ENCODE measurements around the gene C4orf50. TPM values are rescaled to one million over a fixed set of nuclear protein-coding genes. Genes with fewer than 3 reads are reported as not detected.

Gene C4orf50
- total and polyA plus RNA-seq, 2 of the 13 experiments (the other 11 are each of a cell fraction or from before 2014, with no cell fraction given) = not detected

DNA sequence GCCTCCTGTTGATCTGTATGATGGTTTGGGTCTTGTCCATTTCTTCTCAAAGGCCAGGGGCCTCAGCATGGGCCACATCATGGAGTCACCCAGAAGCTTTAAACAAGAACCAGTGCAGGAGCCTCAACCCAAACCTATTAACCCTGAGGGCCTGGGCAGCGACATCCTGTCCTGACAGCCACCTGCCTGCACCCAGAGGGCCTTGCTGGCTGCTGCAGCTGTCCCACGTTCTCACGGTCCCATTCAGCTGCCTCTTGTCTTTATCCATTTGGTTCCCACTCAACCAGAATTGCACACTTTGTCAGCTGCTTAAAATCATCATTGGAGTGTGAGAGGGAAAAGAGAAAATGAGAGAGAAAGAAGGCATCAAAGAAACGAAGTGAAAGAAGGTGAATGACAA is 21.6 kb downstream of the C4orf50 start (continued):
- no peak for TF ChIP-seq ZBTB4 (CRISPR knock-in tag; IDR thresholded peaks at IDR 0.05; ENCODE audit: borderline replicate concordance)

- in situ Hi-C loops (cut with HindIII; ENCODE audit: extremely low pct_ligation_motif_present, low pct_unique_long_range_greater_than_20kb) (loop anchor here (5.0 kb wide), 1 partner anchor 91 kb away; no protein-coding TSS in a partner anchor), intact Hi-C loops (cut with micrococcal nuclease; ENCODE audit: unreplicated experiment) (loop anchor here (10.0 kb wide), 1 partner anchor 199 kb away; no protein-coding TSS in a partner anchor)
Observed at GRCh38 chr4:5995901-5996623, 22.2 kb downstream of the C4orf50 start.

More at GRCh38 chr4:5995901-5996623, 22.2 kb downstream of the C4orf50 start:
- Histone ChIP-seq H3K79me2 (ENCODE audit: insufficient read depth, low read length) (no peaks in the 10 kb centered on the region), H3K36me3 (replicated peaks in 1 of 2; ENCODE audit: control insufficient read depth in 1 of 2, insufficient read depth in 2 of 2, low read length in 2 of 2) (no peaks in the 10 kb centered on the region), H3K27ac (ENCODE audit: extremely low read length, insufficient read depth, low read length) (no peak overlapping the region), H3K27me3 (ENCODE audit: control insufficient read depth in 1 of 2, insufficient read depth in 2 of 2, low read length in 2 of 2) (peaks cover 4 to 54% of the 10 kb centered on the region in 2 experiments; a peak in 4 of 5 replicates), H3K9ac (ENCODE audit: insufficient read depth, low read depth, low read length) (no peak overlapping the region), H2AFZ (ENCODE audit: low read length) (no peak overlapping the region), H3K9me3 (ENCODE audit: low read length) (no peaks in the 10 kb centered on the region), H4K20me1 (ENCODE audit: insufficient read depth, low read length) (no peaks in the 10 kb centered on the region), H3K4me2 (ENCODE audit: low read depth, low read length) (no peak overlapping the region), H3K4me3 (replicated peaks in 1 of 3; ENCODE audit: insufficient read depth in 1 of 3, low read depth in 2 of 3, low read length in 3 of 3) (no peak overlapping the region), H3K4me1 (ENCODE audit: insufficient read depth, low read length) (no peaks in the 10 kb centered on the region)
- DNase-seq (ENCODE audit: low spot score) (no peak), ATAC-seq (no peak), FAIRE-seq (no peak)
- CTCF ChIA-PET (ENCODE audit: low intra/inter-chr PET ratio, low total read pairs) = no interaction called here
- BruUV-seq (replicated peaks) = no TSS peak
- WGBS (ENCODE audit: low lambda C conversion rate) = 14% methylated on average over 19 of the region's 19 CpGs
- TF ChIP-seq ZNF264 (CRISPR knock-in tag; IDR thresholded peaks at IDR 0.05) = no peak
- no peak for TF ChIP-seq ZNF160 (CRISPR knock-in tag; IDR thresholded peaks at IDR 0.05)
- no peak for TF ChIP-seq LCORL (IDR thresholded peaks at IDR 0.05)
- no peak for TF ChIP-seq LCORL (CRISPR knock-in tag; IDR thresholded peaks at IDR 0.05)
- TF ChIP-seq MEIS1 (CRISPR knock-in tag; IDR thresholded peaks at IDR 0.05; ENCODE audit: borderline replicate concordance) = no peak
- TF ChIP-seq ZFY (CRISPR knock-in tag; IDR thresholded peaks at IDR 0.05) = no peak
- TF ChIP-seq ZSCAN31 (CRISPR knock-in tag; IDR thresholded peaks at IDR 0.05; ENCODE audit: low read depth) = no peak
- TF ChIP-seq GPBP1L1 (CRISPR knock-in tag; IDR thresholded peaks at IDR 0.05) = no peak
- TF ChIP-seq ZNF205 (CRISPR knock-in tag; IDR thresholded peaks at IDR 0.05) = no peak
- TF ChIP-seq ZFP36L1 (CRISPR knock-in tag; IDR thresholded peaks at IDR 0.05) = no peak
- TF ChIP-seq FOXP1 (IDR thresholded peaks at IDR 0.05) = no peak
- TF ChIP-seq FOXP1 (CRISPR knock-in tag; IDR thresholded peaks at IDR 0.05) = no peak
- no peak for TF ChIP-seq ZNF83 (CRISPR knock-in tag; IDR thresholded peaks at IDR 0.05; ENCODE audit: borderline replicate concordance)
- POLR2A ChIA-PET = no interaction called here

Measured in HepG2 (cell line).